Body of pancreas (tissue), 4 donors: ENCODE measurements around the gene STIMATE. TPM values are rescaled to one million over a fixed set of nuclear protein-coding genes. Genes with fewer than 3 reads are reported as not detected.

Experiments
- ATAC-seq: fragments of 150-250 bp; one replicate; pipeline ENCODE4 v1.9.1; 2016
- DNase-seq, 4 donors: peaks; one replicate each; pipeline ENCODE4 v3.0.0-alpha.2; 2019
- H3K27ac ChIP-seq, 4 donors: fragments of 200-600 bp; sonication (generic); 1 replicate in 3 of 4; 2 replicates in 1 of 4; pipeline versions ENCODE4 v1.5.1 to v1.6.1; 2016 to 2019; ENCODE audit warnings: mild to moderate bottlenecking in 1 of 4, mixed read lengths in 1 of 4, moderate library complexity in 1 of 4
- H3K27me3 ChIP-seq, 2 donors: fragments of 200-600 bp; sonication (generic); one replicate each; pipeline ENCODE4 v1.6.0; 2016; ENCODE audit warnings: mild to moderate bottlenecking in 1 of 2
- H3K36me3 ChIP-seq, 2 donors: fragments of 200-600 bp; sonication (generic); replicated peaks in 1 of 2; 2 replicates each; pipeline ENCODE4 v1.5.1; 2016; ENCODE audit warnings: low read depth in 2 of 2; ENCODE audit not compliant: insufficient read depth in 1 of 2
- H3K4me1 ChIP-seq: fragments of 200-600 bp; sonication (generic); one replicate; pipeline ENCODE4 v1.6.0; 2016
- H3K4me3 ChIP-seq, 2 donors: fragments of 200-600 bp; sonication (generic); 1 replicate in 1 of 2; 2 replicates in 1 of 2; pipeline ENCODE4 v1.5.1; 2016 to 2019
- H3K9me3 ChIP-seq, 3 donors: fragments of 200-600 bp; sonication (generic); 1 replicate in 2 of 3; 2 replicates in 1 of 3; pipeline ENCODE4 v1.5.1; 2016
- CTCF ChIP-seq, 7 experiments: fragments of 450-650 bp in 4 of 7; fragments of 200-600 bp in 3 of 7; sonication (generic) in 3 of 7; IDR thresholded peaks; one replicate each; pipeline ENCODE4 v1.5.1; 2016 to 2019; ENCODE audit warnings: antibody characterized with exemption in 7 of 7
- POLR2A ChIP-seq, 3 donors: fragments of 450-650 bp; IDR thresholded peaks; one replicate each; pipeline ENCODE4 v1.6.1; 2016; ENCODE audit warnings: antibody characterized with exemption in 3 of 3, mild to moderate bottlenecking in 2 of 3
- WGBS, 2 donors: methylation state at CpG; one replicate each; pipeline ENCODE4 v1.1.5; 2017; 5-methylcytosine and 5-hydroxymethylcytosine counted together
- intact Hi-C: fragments of 100-400 bp; cut with DNase I; formaldehyde crosslinking; loops from one replicate; pipeline ENCODE4 v1.15.1; 2023
- total RNA-seq, 2 donors: library from RNA; depleted of rRNA; stranded (reverse); fragments of >200 nt; gene quantifications; one replicate each; pipeline ENCODE4 v1.1.0, GENCODE V29; 2016

The STIMATE gene
- total RNA-seq, 2 donors from 2014 or later, result 13.0 to 63.0 TPM

GRCh38 chr3:52923963-52924362, 26.6 kb upstream of the STIMATE start:
- no peak overlapping the region for H3K4me3 ChIP-seq
- DNase-seq (no peak), ATAC-seq (no peak)
- peak overlapping the region in 1 of 4 donors; percentile 35 for H3K27ac ChIP-seq
- WGBS, 2 donors, result 68 to 92% methylated on average over 2 of the region's 2 CpGs
- H3K9me3 ChIP-seq, result no peaks in the 10 kb centered on the region
- intact Hi-C loops, result no loop called here
- H3K27me3 ChIP-seq, result no peaks in the 10 kb centered on the region
- peaks cover 3% of the 10 kb centered on the region for H3K4me1 ChIP-seq
- TF ChIP-seq CTCF (IDR thresholded peaks at IDR 0.05) (no peak), POLR2A (IDR thresholded peaks at IDR 0.05) (no peak)
- H3K36me3 ChIP-seq, result peaks cover 0 to 5% of the 10 kb centered on the region in 2 donors

- TF ChIP-seq CTCF (IDR thresholded peaks at IDR 0.05) (no peak), POLR2A (IDR thresholded peaks at IDR 0.05) (no peak)
- ATAC-seq (no peak), DNase-seq (no peak)
- Histone ChIP-seq H3K4me3 (no peak overlapping the region), H3K27me3 (no peaks in the 10 kb centered on the region), H3K4me1 (no peaks in the 10 kb centered on the region), H3K36me3 (peaks cover 0 to 7% of the 10 kb centered on the region in 2 donors), H3K9me3 (no peaks in the 10 kb centered on the region), H3K27ac (no peak overlapping the region)
- WGBS, 2 donors, result 52 to 82% methylated on average over 2 of the region's 2 CpGs
- intact Hi-C loops, result no loop called here
These were observed 23.5 kb upstream of the STIMATE start for GRCh38 chr3:52920841-52921240.

GRCh38 chr3:52917044-52917443, 19.7 kb upstream of the STIMATE start:
- no peak overlapping the region for H3K27ac ChIP-seq
- H3K4me1 ChIP-seq, result peaks cover 17% of the 10 kb centered on the region
- no peak overlapping the region for H3K4me3 ChIP-seq
- WGBS, 2 donors, result 31 to 39% methylated on average over 3 of the region's 3 CpGs
- no peaks in the 10 kb centered on the region for H3K9me3 ChIP-seq
- peaks cover 0 to 7% of the 10 kb centered on the region in 2 donors for H3K36me3 ChIP-seq
- H3K27me3 ChIP-seq, result no peaks in the 10 kb centered on the region
- intact Hi-C loops, result no loop called here
- DNase-seq, result no peak
- ATAC-seq, result no peak
- TF ChIP-seq POLR2A (IDR thresholded peaks at IDR 0.05) (no peak), CTCF (IDR thresholded peaks at IDR 0.05) (no peak)

GRCh38 chr3:52915294-52915693, 17.9 kb upstream of the STIMATE start:
- no peak for TF ChIP-seq POLR2A (IDR thresholded peaks at IDR 0.05)
- TF ChIP-seq CTCF (IDR thresholded peaks at IDR 0.05), result no peak
- Histone ChIP-seq H3K36me3 (peaks cover 0 to 7% of the 10 kb centered on the region in 2 donors), H3K9me3 (no peaks in the 10 kb centered on the region), H3K27ac (no peak overlapping the region), H3K27me3 (no peaks in the 10 kb centered on the region), H3K4me1 (peaks cover 33% of the 10 kb centered on the region), H3K4me3 (no peak overlapping the region)
- WGBS, 2 donors, result 80 to 83% methylated on average over 6 of the region's 6 CpGs
- no peak for DNase-seq
- ATAC-seq, result no peak
- intact Hi-C loops, result no loop called here
